Panc1 (cell line): Measurements from ENCODE around the gene CHRM2.

ENCODE experiments used
- CTCF ChIP-seq: fragments of 450-650 bp; IDR thresholded peaks from 2 replicates; pipeline ENCODE4 v1.5.1; 2017; ENCODE audit warnings: mild to moderate bottlenecking
- POLR2AphosphoS5 ChIP-seq: IDR thresholded peaks from 2 replicates; pipeline ENCODE4 v1.6.1; 2012; ENCODE audit warnings: mild to moderate bottlenecking, low read depth, low read length, moderate library complexity

GRCh38 chr7:136940122-136940521, 71.7 kb downstream of the CHRM2 start:
- no peak for TF ChIP-seq CTCF
- TF ChIP-seq POLR2AphosphoS5 = no peak
